Heart left ventricle (tissue), 13 donors: ENCODE data around the gene TSC22D1.

Source experiments
- CTCF ChIP-seq, 12 donors: fragments of 200-600 bp; sonication (generic) in 4 of 12; IDR thresholded peaks; one replicate each; pipeline versions ENCODE4 v1.5.0 to v1.8.0; 2018 to 2022; ENCODE audit warnings: antibody characterized with exemption in 12 of 12, mild to moderate bottlenecking in 5 of 12
- POLR2A ChIP-seq, 2 donors: fragments of 450-650 bp; IDR thresholded peaks; one replicate each; pipeline ENCODE4 v1.6.1; 2017; ENCODE audit warnings: antibody characterized with exemption in 2 of 2, mild to moderate bottlenecking in 2 of 2, moderate library complexity in 2 of 2
- donor health status: ischemic (EF 13 %, LVEDD 7.1; RV severe dilation, severe dysfunction).
- donor health status: DM: no; HTN: yes; CAD: no.
- donor health status: DM: no; HTN: no; CAD: no.
- donor health status: ischemic (EF 25% LVEDD 6.9; RV normal size, moderate dysfunction).
- donor health status: ischemic (EF 25% LVEDD 5.7; RV mildly dilated, moderate dysfunction).
- donor health status: ischemic (EF 35%, LVEDD 5.7; RV mildly dilated, moderate dysfunction).
- donor health status: nonischemic (EF 11% LVEDD 7.7; RV severe dilation, severe dysfunction).
- donor health status: DM: yes; HTN: yes; CAD: no.
- donor health status: PGD.
- donor health status: ischemic (EF 29% LVEDD 5.4; RV normal size, mild dysfunction).
- donor health status: nonischemic (EF 23%, LVEDD 6.1; RV moderate dilation, normal function).

- TF ChIP-seq CTCF (IDR thresholded peaks at IDR 0.05) (no peak), POLR2A (IDR thresholded peaks at IDR 0.05) (no peak)
These were observed 120.4 kb downstream of the TSC22D1 start for GRCh38 chr13:44455769-44456168.
